T follicular helper cell (primary cell): ENCODE results near the gene CABYR.

Experiments
- DNase-seq: peaks from one replicate; pipeline ENCODE4 v3.0.0-alpha.2; 2020; ENCODE audit warnings: low read depth
- total RNA-seq, 2 experiments: gene quantifications; one replicate each; lab custom pipeline; 2026; lab: John Stamatoyannopoulos, UW

CABYR gene
- 0.70 to 3.2 reads per million in 2 experiments for total RNA-seq

- DNase-seq = peak; percentile 77
These were observed at the start of gene CABYR for GRCh38 chr18:24138789-24139616. TSS of gene CABYR (plus strand) at chr18:24139062. CDS start at chr18:24143115, 4,053 bp downstream.

GRCh38 chr18:24089076-24089475, 49.8 kb upstream of the CABYR start:
- DNase-seq = no peak

DNA sequence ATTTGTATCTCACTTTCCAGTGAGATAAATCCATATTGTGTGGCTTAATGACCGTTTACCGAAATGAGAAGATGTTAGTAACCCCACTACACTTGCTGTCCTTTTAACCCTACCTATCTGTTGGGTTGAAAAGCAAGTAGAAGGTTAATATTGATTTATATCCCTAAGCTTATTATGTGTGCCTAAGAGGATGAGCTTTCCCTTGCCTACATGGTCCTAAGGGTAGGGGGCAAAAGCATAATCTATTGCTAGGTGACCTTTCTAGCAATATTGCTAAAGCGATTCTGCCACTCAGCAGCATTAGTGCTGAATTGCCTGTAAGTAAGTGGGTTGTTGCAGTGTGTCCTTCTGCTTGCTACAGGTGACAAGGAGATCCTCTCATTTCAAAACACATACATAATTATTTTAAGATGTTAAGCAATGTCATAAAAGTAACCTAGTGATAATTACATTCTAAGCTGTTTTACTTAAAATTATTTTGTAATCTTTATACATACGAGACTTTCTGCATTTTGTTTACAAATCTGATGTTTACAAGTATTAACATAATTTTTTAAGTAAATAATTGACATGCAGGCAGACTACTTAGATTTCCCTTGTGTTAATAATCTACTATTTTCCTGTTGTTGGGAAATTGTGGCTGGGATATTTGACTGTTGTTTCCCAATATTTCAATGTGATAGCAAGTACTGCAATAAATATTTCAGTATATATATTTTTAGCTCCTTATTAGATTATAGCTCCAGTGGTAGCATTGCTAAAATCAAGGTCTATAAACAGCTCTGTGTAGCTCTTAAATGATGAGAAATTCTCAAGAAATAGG, 49.1 kb upstream of the CABYR start:
- DNase-seq = no peak

DNA sequence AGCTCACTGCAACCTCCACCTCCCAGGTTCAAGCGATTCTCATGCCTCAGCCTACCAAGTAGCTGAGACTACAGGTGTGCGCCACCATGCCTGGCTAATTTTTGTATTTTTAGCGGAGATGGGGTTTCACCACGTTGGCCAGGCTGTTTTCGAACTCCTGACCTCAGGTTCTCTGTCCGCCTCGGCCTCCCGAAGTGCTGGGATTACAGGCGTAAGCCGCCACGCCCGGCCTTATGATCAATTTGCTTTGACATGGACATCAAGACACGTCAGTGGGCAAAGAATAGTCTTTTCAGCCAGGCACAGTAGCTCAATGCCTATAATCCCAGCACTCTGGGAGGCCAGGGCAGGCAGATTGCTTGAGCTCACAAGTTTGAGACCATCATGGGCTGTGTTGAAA, 48.0 kb upstream of the CABYR start:
- no peak for DNase-seq

- DNase-seq = no peak
These were observed 44.3 kb upstream of the CABYR start for GRCh38 chr18:24094561-24094960.

GRCh38 chr18:24095976-24096375, 42.9 kb upstream of the CABYR start:
- no peak for DNase-seq

DNA sequence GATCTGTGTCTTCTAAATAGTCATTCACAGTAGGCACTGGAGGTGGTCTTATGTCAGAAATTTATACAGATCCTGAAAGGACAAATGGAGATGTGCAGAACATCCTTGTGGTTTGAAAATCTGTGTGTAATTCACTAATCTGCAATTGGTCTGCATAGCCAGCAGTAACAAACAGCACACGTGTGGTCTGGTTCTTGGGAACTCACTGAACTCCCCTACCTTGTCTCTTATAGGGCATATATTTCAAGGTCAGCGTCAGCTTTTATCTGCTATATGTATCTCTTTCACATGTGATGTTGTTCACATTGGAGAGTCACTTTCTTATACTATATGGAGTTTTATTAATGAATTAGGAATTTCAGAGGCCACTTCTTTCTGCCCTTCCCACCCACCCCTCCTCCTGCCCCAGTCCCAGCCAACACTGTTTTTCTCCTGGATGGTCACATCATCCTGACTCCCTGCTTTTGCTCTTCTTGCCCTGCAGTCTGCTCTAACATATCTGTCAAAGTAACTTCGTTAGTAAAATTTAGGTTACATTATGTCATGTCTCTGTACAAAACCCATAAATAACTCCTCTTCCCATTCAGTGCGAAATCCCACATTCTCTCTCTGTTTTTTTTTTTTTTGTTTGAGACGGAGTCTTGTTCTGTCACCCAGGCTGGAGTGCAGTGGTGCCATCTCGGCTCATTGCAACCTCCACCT, 35.4 kb upstream of the CABYR start:
- DNase-seq = no peak

DNA sequence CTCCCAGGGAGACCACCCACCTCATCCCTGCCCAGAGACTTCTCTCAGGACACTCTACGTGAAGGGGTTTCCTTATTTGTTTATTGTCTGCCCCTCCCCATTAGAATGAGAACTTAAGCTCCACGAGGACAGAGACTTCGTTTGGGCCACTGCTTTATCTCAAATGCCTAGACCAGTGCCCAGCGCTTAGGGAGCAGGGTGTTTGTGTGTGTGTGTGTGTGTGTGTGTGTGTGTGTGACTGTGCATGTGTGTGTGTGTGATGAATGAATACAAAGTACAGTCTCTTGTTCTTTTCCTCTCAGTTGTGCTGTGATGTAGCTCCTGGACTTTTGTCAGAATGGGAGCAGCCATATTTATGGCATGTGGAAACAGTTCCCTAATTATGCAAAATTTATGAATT, 34.4 kb upstream of the CABYR start:
- DNase-seq = no peak

GRCh38 chr18:24108641-24109040, 30.2 kb upstream of the CABYR start:
- DNase-seq = no peak

GRCh38 chr18:24111936-24112335, 26.9 kb upstream of the CABYR start:
- DNase-seq = no peak

DNA sequence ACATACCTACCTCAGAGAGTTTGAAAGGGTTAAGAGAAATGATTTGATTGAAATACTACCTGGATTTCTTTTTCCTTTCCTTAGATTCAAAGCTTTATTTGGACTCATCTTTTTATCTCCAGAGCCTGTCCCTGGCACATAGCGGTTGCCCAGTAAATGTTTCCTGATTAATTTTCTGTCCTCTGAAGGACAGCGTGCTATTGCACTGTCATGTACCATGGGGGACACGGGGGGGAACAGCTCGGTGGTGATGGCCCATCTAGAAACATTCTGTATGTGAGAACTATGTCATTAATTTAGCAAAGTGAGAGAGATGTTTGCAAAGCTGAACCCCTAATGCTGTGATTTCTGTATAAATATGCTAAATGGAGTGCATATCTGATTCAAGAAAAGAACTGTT, 26.4 kb upstream of the CABYR start:
- no peak for DNase-seq

DNA sequence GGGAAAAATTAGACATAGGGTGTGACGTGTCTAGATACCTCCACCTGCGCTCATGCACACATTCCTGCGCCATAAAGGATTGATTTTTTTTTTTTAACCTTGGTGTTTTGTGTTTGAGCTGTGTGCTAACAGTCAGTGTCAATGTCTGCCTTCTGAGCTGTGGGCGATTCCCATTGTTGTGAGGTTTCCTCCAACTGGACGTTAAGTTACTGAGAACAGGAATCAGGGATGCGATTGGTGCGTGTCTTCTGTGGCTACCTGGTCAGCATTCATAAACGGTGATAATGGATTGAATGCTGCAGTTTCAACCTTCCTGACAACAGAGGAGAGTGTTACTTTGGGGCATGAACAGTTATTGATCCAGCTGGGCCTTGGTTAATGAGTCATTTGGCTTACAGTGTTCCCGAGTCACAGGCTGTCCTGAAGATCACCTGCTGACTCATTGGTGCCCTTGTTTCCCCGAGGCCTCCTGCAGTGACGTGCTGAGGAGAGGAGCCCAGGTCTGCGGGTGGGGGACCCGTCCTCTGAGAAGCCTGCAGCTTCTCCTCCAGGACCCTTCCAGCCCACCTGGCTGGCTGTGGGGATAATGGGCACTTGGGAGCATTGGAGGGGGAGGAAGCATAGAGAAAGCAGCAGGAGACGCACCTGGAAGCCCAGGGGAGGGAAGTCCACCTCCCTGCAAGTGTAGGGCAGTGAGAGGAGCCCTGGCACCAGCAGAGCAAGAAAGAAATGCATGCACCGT, 25.8 kb upstream of the CABYR start:
- DNase-seq = no peak

DNA sequence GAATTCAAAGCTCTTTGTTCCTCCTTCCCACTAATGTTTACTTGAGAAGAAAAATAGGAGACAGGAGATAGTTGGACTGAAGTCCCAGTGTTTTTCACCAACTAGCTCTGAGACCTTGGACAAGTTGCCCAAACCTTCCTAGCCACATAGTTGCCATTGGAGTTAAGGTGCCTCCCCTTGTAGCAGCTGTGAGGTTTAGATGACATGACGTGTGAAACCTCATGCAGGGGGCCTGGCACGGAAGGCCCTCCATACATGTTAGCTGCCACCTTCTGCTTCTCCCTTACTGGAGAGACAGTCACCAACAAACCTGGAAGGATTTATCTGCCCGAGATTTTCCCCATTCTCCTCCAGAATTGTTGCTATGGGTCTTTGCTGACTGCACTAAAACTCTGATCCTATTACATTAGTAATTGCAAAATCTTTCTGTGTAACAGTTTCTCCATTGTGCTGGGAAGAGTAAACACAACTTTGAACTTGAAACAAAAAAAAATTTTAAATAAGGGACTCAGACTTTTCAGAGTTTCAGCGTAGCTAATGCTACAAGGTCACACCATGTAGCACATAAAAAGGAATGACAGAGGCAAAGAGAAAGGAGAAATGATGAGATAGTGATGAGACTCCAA, 23.8 kb upstream of the CABYR start:
- DNase-seq = no peak

- DNase-seq = no peak
These were observed 23.2 kb upstream of the CABYR start for GRCh38 chr18:24115628-24116027.

GRCh38 chr18:24118750-24119577, 19.9 kb upstream of the CABYR start:
- DNase-seq = peak; percentile 68

DNA sequence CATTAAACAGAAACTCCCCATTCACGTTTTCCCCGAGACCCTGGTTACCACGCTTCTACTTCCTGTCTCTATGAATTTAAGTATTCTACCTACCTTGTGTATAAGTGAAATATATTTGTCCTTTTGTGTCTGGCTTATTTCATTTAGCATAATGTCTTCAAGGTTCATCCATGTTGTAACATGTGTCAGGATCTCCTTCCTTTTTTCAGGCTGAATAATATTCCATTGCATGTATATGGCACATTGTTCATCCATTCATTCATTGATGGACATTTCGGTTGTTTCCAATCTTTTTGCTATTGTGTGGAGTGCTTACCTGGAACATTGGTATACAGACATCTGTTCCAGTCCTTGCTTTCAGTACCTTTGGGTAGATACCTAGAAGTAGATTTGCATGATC, 18.2 kb upstream of the CABYR start:
- DNase-seq = no peak

GRCh38 chr18:24121625-24122024, 17.2 kb upstream of the CABYR start:
- no peak for DNase-seq

- DNase-seq = no peak
These were observed 12.5 kb upstream of the CABYR start for GRCh38 chr18:24126155-24126961.

- DNase-seq = no peak
These were observed 11.1 kb upstream of the CABYR start for GRCh38 chr18:24127735-24128134.
